K562 (cell line): Measurements from ENCODE around the gene GPRASP3.

Source experiments
- CEBPZ ChIP-seq: fragments of 150-350 bp; IDR thresholded peaks from 2 replicates; pipeline ENCODE4 v1.6.1; 2014; ENCODE audit warnings: low read depth, mild to moderate bottlenecking, low read length, borderline replicate concordance
- GTF2A2 ChIP-seq: IDR thresholded peaks from 2 replicates; pipeline ENCODE4 v1.6.1; 2016; ENCODE audit warnings: mild to moderate bottlenecking, missing genetic modification characterization, missing compliant biosample characterization
- MAFG ChIP-seq: fragments of 450-650 bp; conservative IDR thresholded peaks from 2 replicates; pipeline ENCODE4 v1.6.1; 2016; ENCODE audit warnings: missing genetic modification characterization, missing compliant biosample characterization

DNA sequence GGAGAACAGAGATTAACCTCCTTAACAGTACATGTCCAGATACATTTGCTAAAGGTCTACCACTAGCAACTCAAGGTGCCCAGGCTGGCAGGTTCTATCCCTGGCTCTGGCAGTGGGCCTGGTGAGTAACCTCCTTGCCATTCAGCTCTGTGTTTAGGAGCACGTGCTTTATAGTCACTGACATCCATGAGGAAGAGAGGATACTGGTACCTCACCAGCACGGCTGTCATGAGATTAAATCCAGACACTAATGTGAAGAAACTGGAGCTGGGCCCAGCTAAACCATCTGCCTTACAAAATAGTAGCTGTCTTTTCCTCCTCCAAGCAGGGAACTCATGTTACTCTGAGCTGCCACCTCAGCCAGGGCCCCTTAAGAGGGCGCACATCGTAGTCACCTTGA lies 45.3 kb downstream of the GPRASP3 start:
- TF ChIP-seq MAFG (tag), result no peak
- TF ChIP-seq GTF2A2 (tag), result no peak
- TF ChIP-seq CEBPZ, result no peak
